Measurements from ENCODE around the gene MAP3K10.

- TF ChIP-seq POLR2AphosphoS5 (IDR thresholded peaks at IDR 0.05; ENCODE audit: borderline replicate concordance, low read depth, low read length) (peak; percentile 11; the same call in 1 of the 2 replicates), EZH2 (IDR thresholded peaks at IDR 0.05) (no peak)
These were observed at the start of gene MAP3K10 for GRCh38 chr19:40190891-40191835.

All from SK-N-MC (cell line).